Measurements from ENCODE around the gene OBP2A. TPM values are rescaled to one million over a fixed set of nuclear protein-coding genes. Genes with fewer than 3 reads are reported as not detected.
"Not testable (repeated sequence)": the region's sequence is repeated elsewhere in the genome, so short reads cannot be mapped to it uniquely, and the experiment has no call there.

The OBP2A gene
- total RNA-seq, 1 experiment from 2014 or later = not detected

- no peaks in the 10 kb centered on the region; a peak in 1 of 7 replicates for H3K36me3 Mint-ChIP-seq (ENCODE audit: insufficient read depth in 1 of 3, low read depth in 3 of 3)
- Histone ChIP-seq H4K91ac (ENCODE audit: insufficient read length, low read depth, low read length) (no peak overlapping the region), H3K56ac (ENCODE audit: insufficient read length, low read depth, low read length) (no peak overlapping the region), H2AK5ac (ENCODE audit: insufficient read length, low read length) (no peak overlapping the region), H3K23ac (ENCODE audit: insufficient read length, low read depth, low read length) (no peak overlapping the region), H3K4me1 (ENCODE audit: insufficient read depth, low read length) (no peaks in the 10 kb centered on the region), H3K23me2 (ENCODE audit: insufficient read length, low read depth, low read length, poor library complexity, severe bottlenecking) (no peaks in the 10 kb centered on the region), H3K27me3 (ENCODE audit: insufficient read depth, low read length) (no peaks in the 10 kb centered on the region), H3K79me2 (ENCODE audit: insufficient read depth, low read length) (no peaks in the 10 kb centered on the region), H3K18ac (ENCODE audit: insufficient read length, low read depth, low read length) (no peak overlapping the region), H2BK20ac (ENCODE audit: low read depth, low read length, poor library complexity, severe bottlenecking) (no peak overlapping the region), H2AFZ (ENCODE audit: low read length) (no peak overlapping the region), H3T11ph (ENCODE audit: low read length) (no peak overlapping the region), H4K5ac (ENCODE audit: insufficient read length, low read depth, low read length) (no peak overlapping the region), H3K9ac (ENCODE audit: extremely low read depth, insufficient read length, low read length) (no peak overlapping the region), H3K4me2 (ENCODE audit: insufficient read depth, insufficient read length, low read length) (no peak overlapping the region), H3K14ac (ENCODE audit: insufficient read depth, low read length) (no peak overlapping the region), H4K8ac (replicated peaks; ENCODE audit: insufficient read length, low read depth, low read length) (no peak overlapping the region), H2BK12ac (ENCODE audit: insufficient read length, low read depth, low read length) (no peak overlapping the region), H2BK5ac (ENCODE audit: insufficient read length, low read length) (no peak overlapping the region), H3K79me1 (ENCODE audit: insufficient read depth, low read depth, low read length, poor library complexity, severe bottlenecking) (no peaks in the 10 kb centered on the region), H2BK120ac (ENCODE audit: low read depth, low read length, poor library complexity, severe bottlenecking) (no peak overlapping the region), H3K4ac (ENCODE audit: low read depth, low read length) (no peak overlapping the region), H3K27ac (ENCODE audit: insufficient read length, low read depth, low read length) (no peak overlapping the region), H2BK15ac (ENCODE audit: low read depth, low read length) (no peak overlapping the region), H4K20me1 (ENCODE audit: control insufficient read depth, insufficient read depth, insufficient read length) (no peaks in the 10 kb centered on the region), H3K9me3 (ENCODE audit: control insufficient read depth, low read depth, low read length) (no peaks in the 10 kb centered on the region)
- no peak overlapping the region for H3K27ac Mint-ChIP-seq
- H3K4me3 Mint-ChIP-seq = no peak overlapping the region
- DNase-seq = no peak
- H3K27me3 Mint-ChIP-seq (ENCODE audit: low read depth) = peaks cover 10% of the 10 kb centered on the region
- no peaks in the 10 kb centered on the region for H3K9me3 Mint-ChIP-seq
- no peak for TF ChIP-seq CTCF (conservative IDR thresholded peaks at IDR 0.05)
- WGBS (ENCODE audit: extremely low coverage, insufficient read length, low lambda C conversion rate) = no CpG with 5 or more reads among the region's 28 CpGs
- no peaks in the 10 kb centered on the region for H3K4me1 Mint-ChIP-seq
Measured at GRCh38 chr9:135547756-135548736, 2.1 kb downstream of the OBP2A start.

GRCh38 chr9:135549478-135550343 lies 3.8 kb downstream of the OBP2A start:
- not testable (repeated sequence) for H3K79me2 ChIP-seq (ENCODE audit: insufficient read depth, low read length); H4K91ac ChIP-seq (ENCODE audit: insufficient read length, low read depth, low read length); H3K9me3 ChIP-seq (ENCODE audit: control insufficient read depth, low read depth, low read length); H3K79me1 ChIP-seq (ENCODE audit: insufficient read depth, low read depth, low read length, poor library complexity, severe bottlenecking); H3K56ac ChIP-seq (ENCODE audit: insufficient read length, low read depth, low read length); H3T11ph ChIP-seq (ENCODE audit: low read length); H2BK20ac ChIP-seq (ENCODE audit: low read depth, low read length, poor library complexity, severe bottlenecking); H2AFZ ChIP-seq (ENCODE audit: low read length); H2AK5ac ChIP-seq (ENCODE audit: insufficient read length, low read length); H2BK120ac ChIP-seq (ENCODE audit: low read depth, low read length, poor library complexity, severe bottlenecking); H3K4me1 ChIP-seq (ENCODE audit: insufficient read depth, low read length); H3K4me1 Mint-ChIP-seq; H3K4me2 ChIP-seq (ENCODE audit: insufficient read depth, insufficient read length, low read length); H3K27me3 Mint-ChIP-seq (ENCODE audit: low read depth); H2BK12ac ChIP-seq (ENCODE audit: insufficient read length, low read depth, low read length); H2BK5ac ChIP-seq (ENCODE audit: insufficient read length, low read length); H3K23ac ChIP-seq (ENCODE audit: insufficient read length, low read depth, low read length); H3K23me2 ChIP-seq (ENCODE audit: insufficient read length, low read depth, low read length, poor library complexity, severe bottlenecking); H3K4me3 Mint-ChIP-seq; H4K20me1 ChIP-seq (ENCODE audit: control insufficient read depth, insufficient read depth, insufficient read length); H4K8ac ChIP-seq (replicated peaks; ENCODE audit: insufficient read length, low read depth, low read length); H3K27ac ChIP-seq (ENCODE audit: insufficient read length, low read depth, low read length); H2BK15ac ChIP-seq (ENCODE audit: low read depth, low read length); H4K5ac ChIP-seq (ENCODE audit: insufficient read length, low read depth, low read length); H3K27me3 ChIP-seq (ENCODE audit: insufficient read depth, low read length); H3K36me3 Mint-ChIP-seq (ENCODE audit: insufficient read depth in 1 of 3, low read depth in 3 of 3); H3K9ac ChIP-seq (ENCODE audit: extremely low read depth, insufficient read length, low read length); H3K14ac ChIP-seq (ENCODE audit: insufficient read depth, low read length); H3K18ac ChIP-seq (ENCODE audit: insufficient read length, low read depth, low read length); DNase-seq; H3K4ac ChIP-seq (ENCODE audit: low read depth, low read length); H3K27ac Mint-ChIP-seq; H3K9me3 Mint-ChIP-seq
- no CpG with 5 or more reads among the region's 28 CpGs for WGBS (ENCODE audit: extremely low coverage, insufficient read length, low lambda C conversion rate)
